IPS DF 4.7 (cell line): ENCODE data around the gene POLL.
"Not testable (repeated sequence)": the region's sequence is repeated elsewhere in the genome, so short reads cannot be mapped to it uniquely, and the experiment has no call there.

Source experiments
- DNase-seq: peaks from one replicate; pipeline ENCODE4 v3.0.0-alpha.2; 2013; ENCODE audit warnings: low spot score; ENCODE audit errors: extremely low read depth

The POLL gene

GRCh38 chr10:101587725-101588653 lies at the start of gene POLL, which contains the start of gene DPCD:
Gene POLL, minus strand, starts transcription at chr10:101588257. Its CDS starts 897 bp downstream, at chr10:101587360.
Gene DPCD, plus strand, starts transcription at chr10:101588321. Its CDS starts 16 bp downstream, at chr10:101588337.
- DNase-seq = peak; percentile 90

- DNase-seq = not testable (repeated sequence)
These were observed 45.5 kb upstream of the POLL start for GRCh38 chr10:101633510-101633909.

- DNase-seq = no peak
These were observed 43.9 kb upstream of the POLL start for GRCh38 chr10:101631821-101632475.

- no peak for DNase-seq
These were observed 42.5 kb upstream of the POLL start for GRCh38 chr10:101630633-101630920.

GRCh38 chr10:101629837-101630632 lies 42.0 kb upstream of the POLL start:
- no peak for DNase-seq

GRCh38 chr10:101625821-101626412 lies 37.9 kb upstream of the POLL start:
- no peak for DNase-seq

GRCh38 chr10:101624526-101625102 lies 36.6 kb upstream of the POLL start:
- no peak for DNase-seq

- DNase-seq = no peak
These were observed 35.5 kb upstream of the POLL start for GRCh38 chr10:101623528-101623927.

GRCh38 chr10:101619983-101620382 lies 31.9 kb upstream of the POLL start:
- DNase-seq = no peak

- DNase-seq = no peak
These were observed 30.8 kb upstream of the POLL start for GRCh38 chr10:101618871-101619270.

- DNase-seq = no peak
These were observed 29.9 kb upstream of the POLL start for GRCh38 chr10:101617824-101618568.

GRCh38 chr10:101617102-101617823 lies 29.2 kb upstream of the POLL start:
- DNase-seq = no peak

- no peak for DNase-seq
These were observed 28.5 kb upstream of the POLL start for GRCh38 chr10:101616415-101617101.

GRCh38 chr10:101615525-101616116 lies 27.6 kb upstream of the POLL start:
- DNase-seq = no peak

- DNase-seq = no peak
These were observed 26.8 kb upstream of the POLL start for GRCh38 chr10:101614663-101615524.

GRCh38 chr10:101613646-101614045 lies 25.6 kb upstream of the POLL start:
- DNase-seq = no peak

- no peak for DNase-seq
These were observed 24.8 kb upstream of the POLL start for GRCh38 chr10:101612872-101613271.

- no peak for DNase-seq
These were observed 24.0 kb upstream of the POLL start for GRCh38 chr10:101612086-101612485.
